ENCODE results near the gene PTOV1.

DNA sequence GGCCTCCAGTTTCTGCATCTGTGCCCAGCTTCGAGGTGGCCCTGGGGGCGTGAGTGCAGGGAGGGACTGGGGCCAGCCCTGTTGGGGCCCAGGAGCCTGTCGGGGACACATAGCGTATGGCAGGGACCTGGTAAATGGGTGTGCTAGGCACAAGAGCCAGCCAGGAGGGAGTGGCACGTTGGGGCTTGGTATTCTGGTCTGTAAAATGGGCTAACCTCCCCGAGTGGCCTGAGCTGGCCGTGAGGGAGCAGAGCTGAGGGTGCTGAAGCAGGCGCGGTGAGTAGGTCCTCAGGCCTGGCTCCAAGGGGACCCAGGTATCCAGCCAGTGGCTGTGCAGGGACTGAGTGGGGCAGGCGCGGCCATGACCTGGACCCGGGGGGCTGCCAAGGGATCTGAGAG lies 4.3 kb downstream of the PTOV1 start:
- TF ChIP-seq, protein P1, sequence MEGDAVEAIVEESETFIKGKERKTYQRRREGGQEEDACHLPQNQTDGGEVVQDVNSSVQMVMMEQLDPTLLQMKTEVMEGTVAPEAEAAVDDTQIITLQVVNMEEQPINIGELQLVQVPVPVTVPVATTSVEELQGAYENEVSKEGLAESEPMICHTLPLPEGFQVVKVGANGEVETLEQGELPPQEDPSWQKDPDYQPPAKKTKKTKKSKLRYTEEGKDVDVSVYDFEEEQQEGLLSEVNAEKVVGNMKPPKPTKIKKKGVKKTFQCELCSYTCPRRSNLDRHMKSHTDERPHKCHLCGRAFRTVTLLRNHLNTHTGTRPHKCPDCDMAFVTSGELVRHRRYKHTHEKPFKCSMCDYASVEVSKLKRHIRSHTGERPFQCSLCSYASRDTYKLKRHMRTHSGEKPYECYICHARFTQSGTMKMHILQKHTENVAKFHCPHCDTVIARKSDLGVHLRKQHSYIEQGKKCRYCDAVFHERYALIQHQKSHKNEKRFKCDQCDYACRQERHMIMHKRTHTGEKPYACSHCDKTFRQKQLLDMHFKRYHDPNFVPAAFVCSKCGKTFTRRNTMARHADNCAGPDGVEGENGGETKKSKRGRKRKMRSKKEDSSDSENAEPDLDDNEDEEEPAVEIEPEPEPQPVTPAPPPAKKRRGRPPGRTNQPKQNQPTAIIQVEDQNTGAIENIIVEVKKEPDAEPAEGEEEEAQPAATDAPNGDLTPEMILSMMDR (conservative IDR thresholded peaks at IDR 0.05; ENCODE audit: low read length): no peak
- TF ChIP-seq EZH2phosphoT487 (IDR thresholded peaks at IDR 0.05; ENCODE audit: borderline replicate concordance, low read depth, low read length): no peak
